Mucosa of stomach (tissue), 1 donor: Measurements from ENCODE around the gene SRA1.

ENCODE experiments used
- H3K27me3 ChIP-seq: one replicate; pipeline ENCODE4 v1.7.0; 2013; ENCODE audit warnings: mild to moderate bottlenecking, low read length; ENCODE audit not compliant: control insufficient read depth, insufficient read depth
- H3K36me3 ChIP-seq: one replicate; pipeline ENCODE4 v1.7.0; 2013; ENCODE audit warnings: low read length; ENCODE audit not compliant: control insufficient read depth, insufficient read depth
- H3K4me1 ChIP-seq: one replicate; pipeline ENCODE4 v1.7.0; 2013; ENCODE audit warnings: mild to moderate bottlenecking, low read length; ENCODE audit not compliant: control insufficient read depth, insufficient read depth
- H3K4me3 ChIP-seq: one replicate; pipeline ENCODE4 v1.7.0; 2013; ENCODE audit warnings: low read length
- H3K9ac ChIP-seq: one replicate; pipeline ENCODE4 v1.7.0; 2013; ENCODE audit warnings: mild to moderate bottlenecking, low read length, moderate library complexity
- H3K9me3 ChIP-seq: one replicate; pipeline ENCODE4 v1.7.0; 2013; ENCODE audit warnings: mild to moderate bottlenecking, low read length, moderate library complexity; ENCODE audit not compliant: control insufficient read depth
- donor health status: Pancreatic carcinoma.

Gene SRA1

DNA sequence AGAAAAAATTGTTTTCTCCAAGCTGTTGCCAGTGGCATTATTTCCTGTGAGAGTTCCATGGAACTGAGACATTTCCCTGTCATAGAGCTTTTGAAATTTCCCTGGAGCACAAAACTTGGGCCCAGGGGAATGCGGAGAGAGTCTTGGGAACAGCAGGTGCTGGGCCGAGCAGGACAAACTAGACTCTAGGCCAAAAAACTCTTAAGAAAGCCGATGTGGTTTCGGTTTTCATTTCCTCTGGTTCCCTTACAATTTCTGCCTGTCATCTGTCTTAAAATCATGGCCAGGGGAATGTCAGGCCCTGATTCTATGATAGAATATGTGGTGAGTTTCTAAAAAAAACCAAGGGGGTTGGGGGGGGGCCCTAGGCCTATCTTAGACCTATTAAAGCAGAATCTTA is 11.9 kb upstream of the SRA1 start:
- H3K4me1 ChIP-seq, result peaks cover 14% of the 10 kb centered on the region
- no peaks in the 10 kb centered on the region for H3K9me3 ChIP-seq
- no peaks in the 10 kb centered on the region for H3K36me3 ChIP-seq
- no peak overlapping the region for H3K4me3 ChIP-seq
- H3K27me3 ChIP-seq, result no peaks in the 10 kb centered on the region
- H3K9ac ChIP-seq, result no peak overlapping the region

DNA sequence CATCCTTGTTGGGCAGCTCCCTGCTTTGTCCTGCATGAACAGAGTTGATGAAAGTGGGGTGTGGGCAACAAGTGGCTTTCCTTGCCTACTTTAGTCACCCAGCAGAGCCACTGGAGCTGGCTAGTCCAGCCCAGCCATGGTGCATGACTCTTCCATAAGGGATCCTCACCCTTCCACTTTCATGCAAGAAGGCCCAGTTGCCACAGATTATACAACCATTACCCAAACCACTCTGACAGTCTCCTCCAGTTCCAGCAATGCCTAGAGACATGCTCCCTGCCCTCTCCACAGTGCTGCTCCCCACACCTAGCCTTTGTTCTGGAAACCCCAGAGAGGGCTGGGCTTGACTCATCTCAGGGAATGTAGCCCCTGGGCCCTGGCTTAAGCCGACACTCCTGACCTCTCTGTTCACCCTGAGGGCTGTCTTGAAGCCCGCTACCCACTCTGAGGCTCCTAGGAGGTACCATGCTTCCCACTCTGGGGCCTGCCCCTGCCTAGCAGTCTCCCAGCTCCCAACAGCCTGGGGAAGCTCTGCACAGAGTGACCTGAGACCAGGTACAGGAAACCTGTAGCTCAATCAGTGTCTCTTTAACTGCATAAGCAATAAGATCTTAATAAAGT is 11.3 kb upstream of the SRA1 start:
- no peaks in the 10 kb centered on the region for H3K9me3 ChIP-seq
- H3K36me3 ChIP-seq, result no peaks in the 10 kb centered on the region
- no peak overlapping the region for H3K4me3 ChIP-seq
- no peak overlapping the region for H3K9ac ChIP-seq
- peaks cover 18% of the 10 kb centered on the region for H3K4me1 ChIP-seq
- no peaks in the 10 kb centered on the region for H3K27me3 ChIP-seq

DNA sequence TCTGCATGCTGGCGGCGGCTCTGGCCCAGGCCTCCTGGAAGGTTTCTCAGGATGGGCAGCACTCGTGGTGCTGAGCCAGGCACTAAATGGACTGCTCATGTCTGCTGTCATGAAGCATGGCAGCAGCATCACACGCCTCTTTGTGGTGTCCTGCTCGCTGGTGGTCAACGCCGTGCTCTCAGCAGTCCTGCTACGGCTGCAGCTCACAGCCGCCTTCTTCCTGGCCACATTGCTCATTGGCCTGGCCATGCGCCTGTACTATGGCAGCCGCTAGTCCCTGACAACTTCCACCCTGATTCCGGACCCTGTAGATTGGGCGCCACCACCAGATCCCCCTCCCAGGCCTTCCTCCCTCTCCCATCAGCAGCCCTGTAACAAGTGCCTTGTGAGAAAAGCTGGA is 10.6 kb upstream of the SRA1 start:
- H3K4me1 ChIP-seq, result peaks cover 21% of the 10 kb centered on the region
- H3K9ac ChIP-seq, result no peak overlapping the region
- H3K27me3 ChIP-seq, result no peaks in the 10 kb centered on the region
- H3K4me3 ChIP-seq, result no peak overlapping the region
- no peaks in the 10 kb centered on the region for H3K9me3 ChIP-seq
- no peaks in the 10 kb centered on the region for H3K36me3 ChIP-seq

DNA sequence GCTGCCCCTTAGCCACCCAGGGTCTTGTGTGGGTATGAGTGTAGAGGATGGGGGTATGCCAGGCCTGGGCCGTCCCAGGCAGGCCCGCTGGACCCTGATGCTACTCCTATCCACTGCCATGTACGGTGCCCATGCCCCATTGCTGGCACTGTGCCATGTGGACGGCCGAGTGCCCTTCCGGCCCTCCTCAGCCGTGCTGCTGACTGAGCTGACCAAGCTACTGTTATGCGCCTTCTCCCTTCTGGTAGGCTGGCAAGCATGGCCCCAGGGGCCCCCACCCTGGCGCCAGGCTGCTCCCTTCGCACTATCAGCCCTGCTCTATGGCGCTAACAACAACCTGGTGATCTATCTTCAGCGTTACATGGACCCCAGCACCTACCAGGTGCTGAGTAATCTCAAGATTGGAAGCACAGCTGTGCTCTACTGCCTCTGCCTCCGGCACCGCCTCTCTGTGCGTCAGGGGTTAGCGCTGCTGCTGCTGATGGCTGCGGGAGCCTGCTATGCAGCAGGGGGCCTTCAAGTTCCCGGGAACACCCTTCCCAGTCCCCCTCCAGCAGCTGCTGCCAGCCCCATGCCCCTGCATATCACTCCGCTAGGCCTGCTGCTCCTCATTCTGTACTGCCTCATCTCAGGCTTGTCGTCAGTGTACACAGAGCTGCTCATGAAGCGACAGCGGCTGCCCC is 10.0 kb upstream of the SRA1 start:
- Histone ChIP-seq H3K9me3 (no peaks in the 10 kb centered on the region), H3K4me1 (peaks cover 21% of the 10 kb centered on the region), H3K4me3 (no peak overlapping the region), H3K27me3 (no peaks in the 10 kb centered on the region), H3K36me3 (no peaks in the 10 kb centered on the region), H3K9ac (no peak overlapping the region)

DNA sequence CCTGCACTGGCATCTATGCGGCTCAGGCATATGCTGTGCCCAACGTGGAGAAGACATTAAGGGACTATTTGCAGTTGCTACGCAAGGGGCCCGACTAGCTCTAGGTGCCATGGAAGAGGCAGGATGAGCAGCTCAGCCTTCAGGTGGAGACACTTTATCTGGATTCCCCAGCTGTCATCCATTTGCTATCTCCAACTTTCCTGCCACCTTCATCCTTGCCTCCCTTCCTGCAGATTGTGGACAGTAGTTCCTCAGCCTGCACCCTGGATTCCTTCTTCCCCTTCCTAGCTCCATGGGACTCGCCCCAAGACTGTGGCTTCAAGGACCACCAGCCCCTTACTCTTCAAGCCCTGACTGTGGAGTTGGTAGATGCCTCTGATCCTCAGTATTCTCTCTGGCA is 9.4 kb upstream of the SRA1 start:
- Histone ChIP-seq H3K36me3 (no peaks in the 10 kb centered on the region), H3K4me1 (peaks cover 21% of the 10 kb centered on the region), H3K27me3 (no peaks in the 10 kb centered on the region), H3K9ac (no peak overlapping the region), H3K4me3 (no peak overlapping the region), H3K9me3 (no peaks in the 10 kb centered on the region)

DNA sequence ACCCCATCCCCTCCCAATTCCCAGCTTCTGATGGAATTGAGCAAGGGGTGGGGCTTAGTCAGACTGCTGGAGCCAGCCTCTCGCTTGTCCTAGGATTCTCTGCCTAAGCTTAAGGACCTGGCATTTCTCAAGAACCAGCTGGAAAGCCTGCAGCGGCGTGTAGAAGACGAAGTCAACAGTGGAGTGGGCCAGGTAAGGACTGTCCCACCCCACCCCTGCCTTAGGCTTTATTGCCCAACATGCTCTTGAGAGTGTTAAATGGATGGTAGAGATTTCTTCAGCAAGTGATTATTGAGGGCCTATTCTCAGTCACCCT is 8.5 kb upstream of the SRA1 start:
- Histone ChIP-seq H3K9ac (peak overlapping the region; percentile 69), H3K4me1 (peaks cover 21% of the 10 kb centered on the region), H3K4me3 (peak overlapping the region; percentile 28)

DNA sequence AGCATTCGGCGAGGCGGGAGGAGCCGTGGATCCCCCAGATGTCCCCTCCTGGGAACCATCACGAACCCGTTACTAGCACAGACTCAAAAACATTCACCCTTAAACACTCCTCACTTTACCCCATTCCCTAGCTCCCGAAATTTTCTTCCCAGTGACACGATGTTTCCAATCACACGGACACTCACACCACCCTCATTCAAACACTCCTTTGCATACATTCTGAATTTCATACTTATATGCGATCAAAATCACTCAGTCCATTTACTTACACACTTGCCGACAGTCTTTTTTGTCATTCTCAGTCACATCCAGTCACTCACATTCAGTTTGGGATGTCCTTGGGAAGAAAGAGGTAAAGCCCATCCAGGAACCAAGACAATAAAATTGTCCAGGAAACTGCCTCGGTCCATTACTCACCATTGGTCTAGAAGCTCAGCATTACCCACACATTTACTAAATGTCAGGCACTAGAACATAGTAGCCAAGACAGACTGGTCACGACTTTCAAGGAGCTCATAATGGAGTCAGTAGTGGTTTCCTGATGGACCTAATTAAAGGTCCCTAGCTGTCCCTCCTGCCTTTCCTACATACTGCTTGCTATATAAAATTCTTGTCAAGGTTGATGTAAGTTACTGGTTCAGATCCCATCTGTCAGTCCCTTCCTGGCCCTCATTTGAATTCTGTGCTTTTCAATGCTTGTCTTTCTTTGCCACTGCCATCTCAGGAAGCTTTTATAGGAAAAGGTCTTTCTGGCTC is 7.9 kb upstream of the SRA1 start:
- Histone ChIP-seq H3K27me3 (no peaks in the 10 kb centered on the region), H3K9me3 (no peaks in the 10 kb centered on the region), H3K36me3 (no peaks in the 10 kb centered on the region), H3K4me1 (peaks cover 21% of the 10 kb centered on the region), H3K4me3 (peak overlapping the region; percentile 28), H3K9ac (peak overlapping the region; percentile 69)

More for the DNA sequence above, 8.5 kb upstream of the SRA1 start:
- Histone ChIP-seq H3K36me3 (no peaks in the 10 kb centered on the region), H3K9me3 (no peaks in the 10 kb centered on the region), H3K27me3 (no peaks in the 10 kb centered on the region)

DNA sequence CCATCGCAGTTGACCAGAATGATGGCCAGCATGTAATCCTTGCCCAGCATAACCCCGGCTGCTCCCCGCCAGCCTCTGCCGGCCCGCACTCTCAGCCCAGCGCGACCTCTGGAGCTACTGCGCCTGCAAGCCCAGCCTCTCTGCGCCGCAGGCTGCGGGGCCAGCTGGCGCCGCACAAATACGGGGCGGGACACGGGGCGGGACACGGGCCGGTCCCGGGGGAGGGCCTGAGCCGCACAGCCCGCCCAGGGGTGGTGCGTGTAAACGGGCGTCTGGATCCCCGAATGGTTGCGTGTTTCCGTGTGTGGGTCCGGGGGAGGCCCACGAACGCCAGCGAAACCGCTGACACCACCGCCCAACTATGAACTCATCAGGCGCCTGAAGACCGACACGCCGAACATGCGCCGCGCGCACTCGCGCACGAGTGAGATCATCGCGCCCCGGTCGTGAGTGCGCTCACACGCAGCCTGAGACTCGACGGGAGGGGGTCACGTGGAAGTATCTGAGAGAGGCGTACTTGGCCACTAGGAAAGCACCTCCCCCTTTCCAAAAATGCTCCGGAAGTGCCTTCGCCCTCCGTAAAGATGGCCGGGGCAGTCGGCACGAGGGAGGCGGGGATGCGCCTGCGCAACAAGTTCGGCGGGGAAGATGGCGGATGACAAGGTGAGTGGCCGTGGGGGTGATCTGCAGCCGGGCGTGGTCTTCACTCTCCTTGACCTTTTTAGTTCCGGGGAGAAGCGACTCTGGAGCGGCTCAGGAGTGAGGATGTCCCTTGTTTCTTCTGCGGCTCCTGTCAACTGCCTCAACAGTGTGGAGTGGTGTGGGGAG is 7.1 kb upstream of the SRA1 start, which contains the start of the genes APBB3 and SLC35A4:
TSS of gene APBB3 (minus strand) at position 403 of the 828 bp plus-strand sequence. CDS start at position 50, 353 bp downstream.
TSS of gene SLC35A4 (plus strand) at position 633 of the 828 bp plus-strand sequence. CDS start 2,342 bp downstream, outside the sequence.
- H3K36me3 ChIP-seq, result no peaks in the 10 kb centered on the region
- H3K4me3 ChIP-seq, result peak within 1 kb of the TSS; percentile 28
- H3K9ac ChIP-seq, result peak within 1 kb of the TSS; percentile 69
- no peaks in the 10 kb centered on the region for H3K9me3 ChIP-seq
- no peaks in the 10 kb centered on the region for H3K27me3 ChIP-seq
- H3K4me1 ChIP-seq, result peaks cover 21% of the 10 kb centered on the region

DNA sequence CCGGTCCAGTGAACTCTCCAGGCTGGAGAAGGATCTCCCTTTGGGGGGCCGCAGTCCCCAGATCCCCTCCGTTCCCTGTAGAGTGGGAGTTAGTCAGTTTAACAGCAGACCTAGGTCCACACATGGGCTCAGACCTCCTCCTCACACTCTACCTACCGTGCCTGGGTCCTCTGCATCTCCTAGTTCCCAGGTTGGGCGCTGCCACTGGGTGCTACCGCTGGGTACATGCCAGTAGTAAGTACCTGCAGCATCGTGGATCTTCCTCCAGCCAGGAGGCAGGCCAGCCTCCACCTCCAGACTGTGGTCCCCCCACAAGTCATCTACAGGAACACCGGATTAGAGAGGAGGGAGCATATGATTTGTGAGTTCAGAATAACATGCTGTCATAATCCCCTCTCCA is 6.3 kb upstream of the SRA1 start:
- no peaks in the 10 kb centered on the region for H3K27me3 ChIP-seq
- H3K9ac ChIP-seq, result peak overlapping the region; percentile 69
- peaks cover 17% of the 10 kb centered on the region for H3K4me1 ChIP-seq
- H3K36me3 ChIP-seq, result no peaks in the 10 kb centered on the region
- H3K4me3 ChIP-seq, result peak overlapping the region; percentile 28
- H3K9me3 ChIP-seq, result no peaks in the 10 kb centered on the region

DNA sequence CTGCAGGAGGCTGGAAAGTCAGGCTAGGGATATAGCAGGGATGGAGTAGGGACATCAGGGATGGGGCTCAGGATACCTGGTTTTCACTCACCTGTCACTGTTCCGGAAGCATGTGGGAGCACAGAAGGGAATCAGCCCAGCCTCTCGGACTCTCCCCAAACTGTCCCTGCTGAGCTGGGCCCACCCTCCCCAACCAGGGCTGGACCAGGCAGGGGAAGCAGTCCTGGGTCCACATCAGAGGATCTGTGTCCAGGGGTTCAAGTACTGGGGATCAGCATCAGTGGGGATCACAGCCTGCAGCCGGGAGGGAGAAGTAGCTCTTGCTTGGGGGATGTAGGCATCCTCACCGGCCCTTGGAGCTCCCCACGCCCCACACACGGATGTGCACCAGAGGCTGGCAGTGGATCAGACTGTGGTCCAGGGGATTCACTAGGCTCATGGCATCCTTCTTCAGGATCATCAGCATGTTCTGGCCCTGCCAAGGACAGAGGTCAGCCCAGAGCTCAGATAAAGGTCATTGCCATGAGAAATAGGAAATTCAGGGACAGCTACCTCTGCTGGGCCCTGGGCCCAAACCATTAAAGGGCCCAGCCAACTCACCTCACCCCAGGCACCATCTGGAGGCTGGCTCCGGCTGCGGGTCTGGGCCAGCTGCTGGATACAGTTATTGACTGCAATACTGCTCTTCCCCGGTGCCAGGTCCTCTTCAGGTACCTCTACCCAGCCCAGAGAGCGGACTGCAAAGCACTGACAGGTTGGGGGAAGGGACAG is 4.7 kb upstream of the SRA1 start:
- H3K9ac ChIP-seq, result no peak overlapping the region
- no peaks in the 10 kb centered on the region for H3K27me3 ChIP-seq
- H3K36me3 ChIP-seq, result no peaks in the 10 kb centered on the region
- no peaks in the 10 kb centered on the region for H3K9me3 ChIP-seq
- H3K4me1 ChIP-seq, result peaks cover 22% of the 10 kb centered on the region
- H3K4me3 ChIP-seq, result no peak overlapping the region

DNA sequence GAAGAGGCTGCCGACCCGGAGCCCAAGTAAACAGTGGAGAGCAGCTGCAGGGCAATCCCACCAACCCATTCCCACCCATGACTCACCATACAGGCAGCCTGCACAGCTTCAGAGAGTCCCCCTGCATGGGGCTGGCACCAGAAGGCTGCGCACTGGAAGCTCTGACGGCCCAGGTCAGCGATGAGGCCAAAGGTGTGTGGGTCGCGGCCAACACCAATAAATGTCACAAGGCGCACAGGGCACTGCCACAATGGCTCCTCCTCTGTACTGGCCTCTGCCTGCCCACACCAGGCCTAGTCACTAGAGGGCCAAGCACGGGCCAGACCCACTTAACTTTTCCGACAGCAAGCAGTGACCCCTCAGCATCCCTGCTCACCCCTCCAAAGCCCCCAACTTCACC is 3.0 kb upstream of the SRA1 start:
- peaks cover 26% of the 10 kb centered on the region for H3K4me1 ChIP-seq
- no peaks in the 10 kb centered on the region for H3K36me3 ChIP-seq
- H3K27me3 ChIP-seq, result no peaks in the 10 kb centered on the region
- H3K9me3 ChIP-seq, result no peaks in the 10 kb centered on the region
- H3K9ac ChIP-seq, result no peak overlapping the region
- H3K4me3 ChIP-seq, result no peak overlapping the region
